HG03378 (cell line): ENCODE measurements around the gene STOML1.
A peak's percentile ranks its signal among the peaks of the same experiment; 100 is the strongest.

ENCODE experiments used
- ATAC-seq: cut with Tn5 transposase; IDR thresholded peaks from one replicate; pipeline ENCODE4 v1.9.1; 2021; ENCODE audit warnings: mild to moderate bottlenecking, moderate library complexity; ENCODE audit not compliant: unreplicated experiment

The STOML1 gene, protein sequence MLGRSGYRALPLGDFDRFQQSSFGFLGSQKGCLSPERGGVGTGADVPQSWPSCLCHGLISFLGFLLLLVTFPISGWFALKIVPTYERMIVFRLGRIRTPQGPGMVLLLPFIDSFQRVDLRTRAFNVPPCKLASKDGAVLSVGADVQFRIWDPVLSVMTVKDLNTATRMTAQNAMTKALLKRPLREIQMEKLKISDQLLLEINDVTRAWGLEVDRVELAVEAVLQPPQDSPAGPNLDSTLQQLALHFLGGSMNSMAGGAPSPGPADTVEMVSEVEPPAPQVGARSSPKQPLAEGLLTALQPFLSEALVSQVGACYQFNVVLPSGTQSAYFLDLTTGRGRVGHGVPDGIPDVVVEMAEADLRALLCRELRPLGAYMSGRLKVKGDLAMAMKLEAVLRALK

DNA sequence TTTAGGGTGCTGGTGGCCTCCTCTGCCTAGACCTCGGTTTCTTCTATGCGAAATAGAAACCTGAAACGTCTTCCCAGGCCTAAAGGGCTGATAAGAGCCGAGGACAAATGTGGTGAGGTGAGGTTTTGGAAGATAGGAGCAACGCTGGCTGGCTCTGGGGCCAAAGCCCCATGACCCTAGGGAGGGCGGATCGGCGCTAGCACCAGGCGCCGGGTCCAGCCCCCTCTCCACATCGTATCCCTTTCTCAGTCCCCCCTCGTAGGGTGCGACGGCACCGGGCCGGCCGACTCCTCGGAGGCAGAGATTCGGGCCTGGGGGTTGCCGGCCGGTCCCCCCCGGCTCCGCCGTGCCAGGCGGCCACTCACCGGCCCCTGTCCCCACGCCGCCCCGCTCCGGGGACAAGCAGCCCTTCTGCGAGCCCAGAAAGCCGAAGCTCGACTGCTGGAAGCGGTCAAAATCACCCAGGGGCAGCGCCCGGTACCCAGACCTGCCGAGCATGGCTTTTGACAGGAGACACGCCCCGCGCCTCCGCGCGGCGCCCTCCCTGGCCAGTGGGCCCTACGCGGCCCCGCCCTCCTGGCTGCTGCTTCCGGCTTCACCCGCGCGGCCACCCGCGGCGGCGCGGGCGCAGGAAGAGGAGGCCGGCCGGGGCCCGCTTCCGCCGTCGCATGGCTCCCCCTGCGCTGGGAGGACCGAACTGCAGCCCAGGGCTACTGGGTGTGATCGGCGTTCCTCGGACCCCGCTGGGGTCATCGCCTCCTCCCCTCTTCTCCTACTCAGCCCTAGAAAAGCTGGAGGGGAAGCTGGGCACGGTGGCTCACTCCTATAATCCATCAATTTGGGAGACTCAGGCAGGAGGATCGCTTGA is at the start of gene STOML1:
Gene STOML1 (minus strand): TSS at position 570 of the 868 bp plus-strand sequence. CDS start 72 bp downstream, at position 498.
- ATAC-seq = peak; percentile 48

DNA sequence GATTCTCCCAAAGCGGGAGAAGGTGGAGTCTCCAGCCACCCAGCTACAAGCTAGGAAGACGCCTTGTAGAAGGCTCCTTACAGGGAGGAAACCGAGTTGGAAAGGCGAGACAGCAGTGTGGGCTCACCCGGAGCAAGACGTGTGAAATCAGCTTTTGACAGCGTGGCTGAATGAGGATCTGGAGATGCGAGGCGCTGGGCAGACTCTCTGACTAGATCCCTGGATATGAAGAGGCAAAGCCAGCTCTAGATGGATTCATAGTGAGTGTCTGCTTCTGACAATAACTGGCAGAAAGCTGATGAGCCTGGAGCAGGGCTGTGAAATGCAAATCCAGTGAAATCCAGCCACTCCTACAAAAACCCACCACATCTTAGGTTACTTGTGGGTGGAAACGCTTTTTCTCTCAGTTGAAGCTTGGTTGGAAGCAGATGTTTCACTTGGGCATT is 49.2 kb upstream of the STOML1 start:
- ATAC-seq = no peak

DNA sequence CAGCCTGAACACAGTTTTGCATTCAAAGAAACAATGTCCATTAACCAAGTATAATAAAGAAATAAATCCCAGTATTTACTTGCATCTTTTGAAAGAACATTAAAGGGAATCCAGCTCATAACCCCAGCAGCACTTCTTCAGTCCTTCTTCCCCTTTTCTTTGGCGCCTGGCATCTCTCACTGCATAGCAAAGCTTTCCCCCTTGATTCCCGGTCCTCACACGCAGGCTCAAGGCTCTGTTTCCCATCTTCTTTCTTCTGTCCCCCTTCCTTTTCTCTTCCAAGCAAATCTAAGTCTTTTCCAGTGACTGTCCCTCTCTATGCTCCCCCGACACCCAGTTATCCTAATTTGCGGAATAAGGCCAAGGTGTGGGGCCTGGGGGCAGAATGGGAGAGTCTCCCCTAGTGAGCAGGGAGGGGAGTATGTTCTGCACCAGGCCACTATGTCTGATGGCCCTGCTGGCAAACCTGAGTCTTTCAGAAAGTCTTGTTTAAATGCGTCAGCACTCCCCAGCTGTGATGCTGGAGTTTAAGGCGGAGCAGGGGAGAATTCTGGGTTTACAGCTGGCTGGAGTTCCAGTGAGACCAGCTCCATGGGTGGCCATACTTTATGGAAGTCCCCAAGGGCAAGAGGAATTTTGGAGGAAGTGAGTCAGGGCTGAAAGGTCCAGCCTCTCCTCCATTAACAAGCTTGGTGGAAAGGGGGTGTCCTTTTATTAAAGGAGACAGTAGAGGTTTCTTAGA is 48.2 kb upstream of the STOML1 start:
- no peak for ATAC-seq

DNA sequence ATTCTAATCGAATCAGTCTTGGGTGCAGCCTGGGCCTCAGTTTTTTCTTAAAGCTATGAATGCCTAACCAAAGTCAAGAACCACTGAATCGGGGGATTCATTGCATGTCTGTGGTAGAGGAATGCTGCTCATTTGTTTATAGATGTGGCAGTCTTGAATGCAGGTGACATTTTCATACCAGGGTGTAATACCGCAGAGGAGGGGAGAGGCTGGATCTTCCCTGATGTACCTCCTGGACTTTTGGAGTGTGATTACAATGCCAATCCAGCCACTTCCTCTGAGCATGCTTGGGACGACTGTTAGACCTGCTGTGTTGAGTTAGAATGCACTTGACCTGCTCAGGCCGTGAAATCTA is 47.5 kb upstream of the STOML1 start:
- ATAC-seq = no peak

DNA sequence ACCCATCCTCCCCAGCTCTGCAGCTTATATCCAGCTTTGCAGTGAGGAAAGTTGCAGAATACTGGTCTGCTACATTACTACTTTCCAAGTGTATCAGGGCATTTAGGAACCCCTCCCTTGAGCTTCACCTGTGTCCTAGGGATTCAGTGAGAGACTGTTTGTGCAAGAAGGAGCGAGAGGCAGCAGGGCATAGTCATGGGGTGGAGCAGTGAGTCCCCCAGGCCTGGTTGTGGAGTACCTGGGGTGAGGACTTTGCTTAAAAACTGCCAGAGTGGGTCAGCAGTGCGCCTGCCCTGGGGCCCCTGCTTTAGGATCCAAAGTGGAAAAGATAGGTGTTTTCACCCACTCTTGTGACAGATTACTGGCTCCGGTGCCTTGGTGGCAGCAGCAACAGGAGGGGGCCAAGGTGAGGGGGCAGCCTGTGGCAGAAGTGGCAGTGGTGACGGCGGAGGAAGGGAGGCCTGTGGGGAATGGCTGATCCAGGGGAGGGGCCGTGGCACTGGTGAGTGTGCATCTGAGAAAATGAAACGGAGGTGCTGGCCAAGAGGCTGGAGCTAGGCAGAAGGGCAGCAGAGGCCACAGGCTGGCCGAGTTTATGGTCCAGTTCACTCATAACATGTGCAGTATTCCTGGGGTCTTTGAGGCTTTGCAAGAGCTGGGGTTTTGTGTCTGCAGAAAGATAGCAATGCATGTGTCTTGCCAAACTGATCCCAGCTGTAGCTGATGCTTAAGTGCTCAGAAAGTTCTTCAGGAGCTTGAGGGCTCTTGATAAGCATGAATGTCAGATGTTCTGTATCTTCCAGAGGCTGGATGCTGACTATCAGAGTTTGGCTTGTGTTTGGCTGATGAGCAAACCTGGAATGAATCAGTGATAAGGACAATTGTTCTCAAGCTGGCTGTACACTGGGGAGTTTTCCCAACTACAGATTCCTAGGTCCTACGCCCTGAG is 46.9 kb upstream of the STOML1 start:
- no peak for ATAC-seq

DNA sequence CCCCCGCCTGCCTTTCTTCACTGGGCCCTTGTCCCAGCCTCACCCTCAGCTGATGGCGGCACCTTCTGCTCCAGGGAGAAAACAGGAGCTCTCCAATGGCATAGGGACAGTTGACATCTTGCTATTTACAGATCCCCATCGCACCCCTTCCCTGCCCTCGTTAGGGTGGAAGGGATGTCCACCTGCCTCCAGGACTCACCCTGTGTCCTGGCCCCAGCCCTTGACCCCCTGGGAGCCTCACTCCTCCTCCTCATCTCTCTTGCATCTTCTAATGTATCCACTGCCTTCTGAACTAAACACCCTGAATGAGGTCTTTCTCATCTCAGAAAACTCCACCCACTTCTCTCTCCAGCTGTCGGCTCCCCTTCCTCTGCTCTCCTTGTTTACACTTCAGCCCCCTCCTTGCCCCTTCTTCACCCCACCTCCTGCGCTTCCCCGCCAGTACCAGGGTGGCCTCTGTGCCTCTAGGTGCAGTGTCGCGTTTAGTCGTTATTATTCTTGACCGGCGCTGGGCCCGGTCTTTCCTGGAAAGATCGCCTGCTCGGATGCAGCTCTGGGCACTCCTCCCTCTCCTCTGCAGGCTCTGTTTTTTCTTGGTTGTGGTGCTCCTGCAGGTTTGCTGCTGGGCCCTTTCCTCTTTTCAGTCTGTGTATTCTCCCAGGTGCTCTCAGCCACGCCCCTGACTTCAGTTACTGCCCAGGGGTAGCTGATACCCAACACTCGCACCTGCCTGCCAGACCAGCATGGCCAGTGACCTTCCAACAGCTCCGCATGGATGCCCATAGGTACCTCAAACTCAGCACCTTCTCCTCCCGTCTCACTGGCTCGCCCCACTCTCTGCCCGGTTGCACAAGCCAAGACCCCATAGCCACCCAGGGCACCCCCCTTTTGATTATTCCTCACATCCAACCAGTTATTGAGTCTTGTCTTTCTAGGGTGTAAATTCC is 45.3 kb upstream of the STOML1 start:
- no peak for ATAC-seq

DNA sequence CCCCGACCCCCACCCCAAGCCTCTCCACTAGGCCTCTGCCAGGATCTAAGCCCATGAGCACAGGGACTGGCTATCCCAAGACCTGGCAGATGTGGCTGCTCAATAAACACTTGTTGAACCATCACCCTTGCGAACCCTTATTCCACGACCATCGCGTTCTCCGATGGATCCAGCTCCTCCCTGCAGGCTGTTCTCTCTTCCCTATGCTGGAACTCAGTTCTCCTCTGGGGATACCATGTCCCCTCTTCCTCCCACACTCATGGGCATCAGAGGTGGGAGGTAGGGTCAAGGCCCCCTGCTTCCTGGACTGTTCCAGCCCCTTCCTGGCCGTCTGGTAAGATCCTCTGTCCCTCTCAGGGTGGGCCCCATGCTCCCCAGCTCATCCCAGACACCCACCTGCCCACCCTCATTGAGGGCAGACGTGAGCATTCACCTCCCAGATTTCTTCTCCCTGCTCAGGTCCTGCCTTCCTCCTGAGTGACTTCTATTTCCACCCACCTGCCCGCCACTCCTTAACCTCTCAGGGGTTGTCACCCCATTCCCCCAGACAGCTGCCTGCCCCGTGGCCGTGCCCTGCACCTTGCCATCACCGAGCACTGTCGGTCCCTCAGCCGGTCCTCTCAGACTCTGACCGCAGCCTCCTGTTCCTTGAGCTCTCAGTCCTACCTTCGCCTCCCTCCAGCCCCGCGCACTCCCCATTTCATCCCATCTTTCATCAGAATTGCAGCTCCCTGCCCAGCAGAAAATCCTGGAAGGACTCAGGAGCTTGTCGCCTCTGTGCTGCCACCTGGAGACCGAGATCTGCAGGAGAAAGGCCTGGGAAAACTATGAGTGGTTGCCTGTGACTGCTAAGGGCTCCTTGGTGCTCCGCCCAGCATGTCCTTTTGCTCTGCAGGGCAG is 44.4 kb upstream of the STOML1 start:
- ATAC-seq = no peak

DNA sequence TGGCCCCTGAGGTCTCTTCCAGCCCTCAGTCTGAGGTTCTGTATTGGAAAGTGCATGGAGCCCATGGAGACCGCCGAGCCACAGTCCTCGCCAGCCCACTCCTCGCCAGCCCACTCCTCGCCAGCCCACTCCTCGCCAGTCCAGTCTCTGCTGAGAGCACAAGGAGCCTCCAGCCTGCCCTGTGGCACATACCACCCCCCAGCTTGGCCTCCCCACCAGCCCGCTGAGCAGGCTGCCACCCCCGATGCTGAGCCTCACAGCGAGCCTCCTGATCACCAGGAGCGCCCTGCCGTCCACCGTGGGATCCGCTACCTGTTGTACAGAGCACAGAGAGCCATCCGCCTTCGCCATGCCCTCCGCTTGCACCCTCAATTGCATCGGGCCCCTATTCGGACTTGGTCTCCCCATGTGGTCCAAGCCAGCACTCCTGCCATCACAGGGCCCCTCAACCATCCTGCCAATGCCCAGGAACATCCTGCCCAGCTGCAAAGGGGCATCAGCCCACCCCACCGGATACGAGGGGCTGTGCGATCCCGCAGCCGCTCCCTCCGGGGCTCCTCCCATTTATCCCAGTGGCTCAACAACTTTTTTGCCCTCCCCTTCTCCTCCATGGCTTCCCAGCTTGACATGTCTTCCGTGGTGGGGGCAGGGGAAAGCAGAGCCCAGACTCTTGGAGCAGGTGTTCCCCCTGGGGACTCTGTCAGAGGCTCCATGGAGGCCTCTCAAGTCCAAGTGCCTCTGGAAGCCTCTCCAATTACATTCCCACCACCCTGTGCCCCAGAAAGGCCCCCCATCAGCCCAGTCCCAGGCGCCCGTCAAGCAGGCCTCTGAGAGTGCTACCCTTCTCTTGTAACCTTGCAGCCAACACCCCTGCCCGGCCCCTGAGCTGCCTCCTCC is 43.3 kb upstream of the STOML1 start:
- no peak for ATAC-seq

DNA sequence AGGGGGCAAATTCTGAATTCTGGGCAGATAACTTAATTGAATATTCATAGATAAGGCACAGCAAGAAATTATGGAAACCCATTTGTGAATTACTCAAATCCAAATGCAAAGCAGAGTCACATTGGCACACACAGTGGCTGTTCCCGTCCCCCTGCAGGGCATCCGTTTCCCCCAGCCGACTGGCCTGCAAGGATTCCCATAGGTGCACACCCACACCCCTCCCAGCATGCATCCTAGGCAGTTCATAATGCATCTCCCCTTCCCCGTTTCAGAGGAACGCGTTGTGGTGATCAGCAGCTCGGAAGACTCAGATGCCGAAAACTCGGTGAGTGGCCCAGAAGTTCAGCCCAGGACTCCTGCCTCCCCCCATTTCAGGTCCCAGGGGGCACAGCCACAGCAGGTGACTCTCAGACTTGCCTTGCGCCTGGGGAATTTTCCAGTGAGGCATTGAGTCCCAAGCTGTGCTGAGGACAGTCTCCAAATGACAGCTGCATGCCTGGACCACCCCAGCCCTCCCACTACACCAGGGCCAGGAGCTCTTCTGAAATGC is 42.2 kb upstream of the STOML1 start:
- no peak for ATAC-seq

DNA sequence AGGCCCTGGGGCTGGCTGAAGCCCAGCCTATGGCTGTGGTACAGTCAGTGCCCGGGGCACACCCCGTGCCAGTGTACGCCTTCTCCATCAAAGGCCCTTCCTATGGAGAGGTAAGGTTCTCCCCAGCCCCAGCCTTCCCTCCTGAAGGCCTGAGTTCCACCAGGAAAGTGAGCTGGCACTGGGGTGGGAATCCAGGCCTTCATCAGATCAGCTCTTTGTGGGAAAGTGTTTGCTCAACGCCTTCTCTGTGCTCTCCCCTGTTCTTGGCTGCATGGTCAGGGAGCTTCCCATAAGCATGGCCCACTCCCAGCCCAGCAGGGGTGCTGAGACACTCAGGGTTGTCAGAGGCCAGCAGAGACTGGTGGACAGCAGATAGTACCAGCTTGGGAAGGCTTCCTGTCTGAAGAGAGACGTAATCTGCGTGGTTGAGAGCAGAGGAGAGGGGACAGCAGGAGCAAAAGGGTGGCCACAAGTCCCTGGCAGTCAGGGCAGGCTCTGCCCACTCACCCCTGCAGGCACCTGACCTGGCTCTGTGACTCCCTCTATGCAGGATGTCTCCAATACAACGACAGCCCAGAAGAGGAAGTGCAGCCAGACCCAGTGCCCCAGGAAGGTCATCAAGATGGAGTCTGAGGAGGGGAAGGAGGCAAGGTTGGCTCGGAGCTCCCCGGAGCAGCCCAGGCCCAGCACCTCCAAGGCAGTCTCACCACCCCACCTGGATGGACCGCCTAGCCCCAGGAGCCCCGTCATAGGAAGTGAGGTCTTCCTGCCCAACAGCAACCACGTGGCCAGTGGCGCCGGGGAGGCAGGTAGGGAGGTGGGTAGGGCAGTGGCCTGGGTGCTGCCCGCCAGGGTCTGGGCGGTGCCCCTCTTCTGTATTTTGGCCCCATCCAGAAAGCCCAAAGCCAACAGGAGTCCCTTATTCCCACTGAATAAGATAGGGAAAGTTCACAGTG is 40.8 kb upstream of the STOML1 start:
- ATAC-seq = no peak

DNA sequence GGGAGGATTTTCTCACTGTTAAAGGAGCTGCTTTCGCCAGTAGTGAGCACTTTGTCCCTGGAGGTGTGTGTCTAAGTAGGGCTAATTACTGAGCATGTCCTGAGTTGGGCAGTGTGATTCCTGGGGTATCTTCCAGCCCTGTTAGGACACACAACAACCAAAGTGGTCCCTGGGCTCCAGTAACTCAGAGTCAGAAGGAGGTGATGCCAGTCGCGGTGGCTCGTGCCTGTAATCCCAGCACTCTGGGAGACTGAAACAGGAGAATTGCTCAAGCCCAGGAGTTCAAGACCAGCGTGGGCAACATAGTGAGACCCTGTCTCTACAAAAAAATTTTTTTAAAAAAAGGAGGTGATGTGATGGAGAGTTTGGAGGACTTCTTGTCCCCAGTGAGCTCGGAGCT is 40.0 kb upstream of the STOML1 start:
- no peak for ATAC-seq

DNA sequence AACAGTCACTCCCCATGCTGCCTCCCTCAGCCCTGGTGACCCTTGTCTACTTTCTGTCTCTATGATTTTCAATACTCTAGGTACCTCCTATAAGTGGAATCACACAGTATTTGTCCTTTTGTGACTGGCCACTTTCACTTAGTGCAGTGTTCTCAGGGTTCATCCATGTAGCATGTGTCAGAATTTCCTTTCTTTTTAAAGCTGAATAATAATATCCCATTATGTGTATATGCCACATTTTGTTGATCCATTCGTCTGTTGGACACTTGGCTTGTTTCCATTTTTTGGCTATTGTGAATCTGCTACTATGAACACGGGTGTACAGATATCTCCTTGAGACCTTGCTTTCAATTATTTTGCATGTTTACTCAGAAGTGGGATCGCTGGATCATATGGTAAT is 36.6 kb upstream of the STOML1 start:
- ATAC-seq = no peak

DNA sequence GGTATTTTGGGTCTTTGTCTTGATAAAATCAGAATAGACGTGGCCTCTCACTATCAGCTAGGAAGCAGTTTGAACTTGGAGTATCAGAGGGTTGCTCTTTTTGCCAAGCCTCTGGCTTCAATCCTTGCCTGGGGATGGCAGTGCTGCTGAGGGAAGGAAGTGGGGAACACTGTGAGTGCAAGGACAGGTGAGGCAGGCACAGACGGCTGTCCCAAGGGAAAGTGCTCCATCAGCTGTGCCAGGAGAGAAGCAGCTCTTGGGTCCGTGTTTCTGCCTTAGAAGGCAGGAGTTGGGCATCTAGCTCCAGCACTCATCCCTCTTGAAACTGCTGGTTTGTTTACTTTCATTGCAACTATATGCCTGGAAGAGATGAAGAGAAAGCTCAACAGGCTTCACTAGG is 35.6 kb upstream of the STOML1 start:
- no peak for ATAC-seq

DNA sequence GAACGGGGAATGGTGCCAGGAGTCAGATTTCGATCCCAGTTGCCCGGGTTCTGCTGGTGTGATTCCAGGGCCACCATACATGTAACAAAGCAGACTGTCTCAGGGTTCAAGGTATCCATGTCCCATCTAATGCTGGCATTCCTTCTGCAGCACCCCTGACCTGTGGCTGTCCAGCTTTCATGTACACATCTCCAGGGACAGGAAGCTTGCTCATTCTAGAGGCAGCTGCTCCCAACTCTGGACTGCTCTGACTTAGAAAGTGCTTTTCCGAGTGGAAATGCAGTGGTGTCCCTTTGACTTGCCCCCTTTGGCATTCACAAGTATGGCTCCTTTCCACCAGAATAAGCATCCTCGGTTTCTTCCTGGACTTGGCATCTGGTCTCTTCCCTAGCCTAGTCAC is 33.3 kb upstream of the STOML1 start:
- no peak for ATAC-seq

DNA sequence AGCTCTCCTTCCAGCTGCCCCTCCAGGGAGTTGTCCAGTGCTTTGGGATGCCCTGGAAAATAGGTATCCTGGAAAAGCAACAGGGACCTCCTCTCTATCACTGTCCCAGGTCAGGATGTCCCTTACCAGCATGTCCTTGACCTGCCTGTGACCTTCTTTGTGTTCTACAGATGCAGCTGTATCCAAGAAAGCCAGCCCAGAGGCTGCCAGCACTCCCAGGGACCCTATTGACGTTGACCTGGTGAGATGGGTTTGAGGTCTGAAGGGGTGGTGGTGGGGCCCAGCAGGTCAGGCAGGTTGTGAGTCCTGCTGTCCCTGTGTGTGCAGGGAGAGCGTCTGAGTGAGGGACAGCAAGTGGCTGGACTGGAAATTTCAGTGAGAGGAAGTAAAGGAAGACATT is 32.6 kb upstream of the STOML1 start:
- ATAC-seq = no peak
